Activated CD4-positive, alpha-beta T cell treated with anti-CD3 and anti-CD28 coated beads, Interleukin-2, amount 10 ng/mL, durations not matched to agents 7 days and 5 days (primary cell): ENCODE results near the gene SPSB1. TPM values are rescaled to one million over a fixed set of nuclear protein-coding genes. Genes with fewer than 3 reads are reported as not detected.

Experiments
- CTCF ChIA-PET: fragments of 350-600 bp; sonication (Branson Sonifier 250); formaldehyde crosslinking; loops from one replicate; lab custom pipeline; 2021; ENCODE audit warnings: antibody characterized with exemption; lab: Charles Lee
- POLR2A ChIA-PET: fragments of 350-600 bp; sonication (Branson Sonifier 250); formaldehyde crosslinking; loops from one replicate; lab custom pipeline; 2021; ENCODE audit warnings: antibody characterized with exemption; lab: Charles Lee
- DNase-seq: peaks from one replicate; pipeline ENCODE4 v3.0.0-alpha.2; 2020
- H3K27ac Mint-ChIP-seq: one replicate; pipeline ENCODE4 v1.8.0; 2021; ENCODE audit warnings: mild to moderate bottlenecking, moderate library complexity, mixed read lengths
- H3K27me3 Mint-ChIP-seq: one replicate; pipeline ENCODE4 v1.8.0; 2021; ENCODE audit warnings: mixed read lengths
- H3K36me3 Mint-ChIP-seq: one replicate; pipeline ENCODE4 v1.8.0; 2021; ENCODE audit warnings: low read depth, mixed read lengths
- H3K4me1 Mint-ChIP-seq: one replicate; pipeline ENCODE4 v1.8.0; 2021; ENCODE audit warnings: mixed read lengths
- H3K4me3 Mint-ChIP-seq: one replicate; pipeline ENCODE4 v1.8.0; 2021; ENCODE audit warnings: mild to moderate bottlenecking, moderate library complexity, mixed read lengths
- H3K9me3 Mint-ChIP-seq: one replicate; pipeline ENCODE4 v1.8.0; 2021; ENCODE audit warnings: mixed read lengths
- total RNA-seq, 2 experiments: library from RNA; stranded (reverse); gene quantifications; one replicate each; pipeline ENCODE4 v1.2.3, GENCODE V29; 2021

The SPSB1 gene
- total RNA-seq, 2 experiments from 2014 or later = 4.8 to 6.6 TPM

GRCh38 chr1:9286556-9286955, 6.1 kb upstream of the SPSB1 start:
- ChIA-PET POLR2A (no interaction called here), CTCF (no interaction called here)
- no peak overlapping the region for H3K4me3 Mint-ChIP-seq
- H3K4me1 Mint-ChIP-seq = peaks cover 59% of the 10 kb centered on the region
- no peak overlapping the region for H3K27ac Mint-ChIP-seq
- H3K9me3 Mint-ChIP-seq = peaks cover 48% of the 10 kb centered on the region
- H3K36me3 Mint-ChIP-seq = peaks cover 38% of the 10 kb centered on the region
- no peaks in the 10 kb centered on the region for H3K27me3 Mint-ChIP-seq
- DNase-seq = no peak

- POLR2A ChIA-PET = interaction anchor here (0.6 to 0.8 kb wide), 2 partner anchors 207 to 363 kb away, joined by 4 to 5 read pairs; no protein-coding TSS in a partner anchor
- DNase-seq = peak; percentile 87
- no peak overlapping the region for H3K4me3 Mint-ChIP-seq
- peaks cover 41% of the 10 kb centered on the region for H3K9me3 Mint-ChIP-seq
- CTCF ChIA-PET = interaction anchor here (0.6 to 2.8 kb wide), 29 partner anchors 9 to 333 kb away, joined by 3 to 32 read pairs (median 4); no protein-coding TSS in a partner anchor
- peaks cover 25% of the 10 kb centered on the region for H3K36me3 Mint-ChIP-seq
- no peaks in the 10 kb centered on the region for H3K27me3 Mint-ChIP-seq
- no peak overlapping the region for H3K27ac Mint-ChIP-seq
- peaks cover 37% of the 10 kb centered on the region for H3K4me1 Mint-ChIP-seq
Measured at GRCh38 chr1:9289090-9289534, 3.6 kb upstream of the SPSB1 start.

- ChIA-PET POLR2A (no interaction called here), CTCF (interaction anchor here (0.6 to 2.8 kb wide), 27 partner anchors 10 to 334 kb away, joined by 3 to 32 read pairs (median 4); no protein-coding TSS in a partner anchor)
- DNase-seq = no peak
- H3K4me1 Mint-ChIP-seq = peaks cover 29% of the 10 kb centered on the region
- no peak overlapping the region for H3K4me3 Mint-ChIP-seq
- no peak overlapping the region for H3K27ac Mint-ChIP-seq
- H3K27me3 Mint-ChIP-seq = no peaks in the 10 kb centered on the region
- peaks cover 35% of the 10 kb centered on the region for H3K9me3 Mint-ChIP-seq
- peaks cover 19% of the 10 kb centered on the region for H3K36me3 Mint-ChIP-seq
Measured at GRCh38 chr1:9289711-9290485, 2.8 kb upstream of the SPSB1 start.

- H3K27ac Mint-ChIP-seq = no peak overlapping the region
- peak overlapping the region; percentile 55 for H3K4me3 Mint-ChIP-seq
- ChIA-PET CTCF (interaction anchor here (0.6 to 1.8 kb wide), 4 partner anchors 9 to 664 kb away, joined by 3 to 5 read pairs (median 3); no protein-coding TSS in a partner anchor), POLR2A (no interaction called here)
- H3K27me3 Mint-ChIP-seq = no peaks in the 10 kb centered on the region
- peaks cover 17% of the 10 kb centered on the region for H3K9me3 Mint-ChIP-seq
- H3K4me1 Mint-ChIP-seq = peaks cover 15% of the 10 kb centered on the region
- H3K36me3 Mint-ChIP-seq = peaks cover 6% of the 10 kb centered on the region
- DNase-seq = no peak
Measured at GRCh38 chr1:9291914-9292360, 757 bp upstream of the SPSB1 start.

- Mint-ChIP-seq H3K36me3 (peaks cover 3% of the 10 kb centered on the region), H3K4me3 (no peak overlapping the region), H3K27me3 (no peaks in the 10 kb centered on the region), H3K27ac (no peak overlapping the region), H3K4me1 (peaks cover 15% of the 10 kb centered on the region), H3K9me3 (peaks cover 7% of the 10 kb centered on the region)
- DNase-seq = no peak
- ChIA-PET POLR2A (no interaction called here), CTCF (no interaction called here)
Measured at GRCh38 chr1:9293241-9293532, 493 bp downstream of the SPSB1 start.

- Mint-ChIP-seq H3K4me1 (peaks cover 15% of the 10 kb centered on the region), H3K4me3 (no peak overlapping the region), H3K36me3 (peaks cover 3% of the 10 kb centered on the region), H3K27ac (no peak overlapping the region), H3K9me3 (peaks cover 4% of the 10 kb centered on the region), H3K27me3 (no peaks in the 10 kb centered on the region)
- ChIA-PET POLR2A (no interaction called here), CTCF (no interaction called here)
- DNase-seq = peak; percentile 45
Measured at GRCh38 chr1:9293533-9294404, 1.1 kb downstream of the SPSB1 start.

GRCh38 chr1:9294405-9294773, 1.7 kb downstream of the SPSB1 start:
- ChIA-PET POLR2A (no interaction called here), CTCF (interaction anchor here (1.4 kb wide), 1 partner anchor 197 kb away, joined by 3 read pairs; no protein-coding TSS in a partner anchor)
- Mint-ChIP-seq H3K4me1 (peaks cover 12% of the 10 kb centered on the region), H3K4me3 (no peak overlapping the region), H3K27ac (no peak overlapping the region), H3K27me3 (no peaks in the 10 kb centered on the region), H3K9me3 (no peaks in the 10 kb centered on the region), H3K36me3 (no peaks in the 10 kb centered on the region)
- DNase-seq = no peak

GRCh38 chr1:9294910-9295636, 2.4 kb downstream of the SPSB1 start:
- Mint-ChIP-seq H3K27me3 (no peaks in the 10 kb centered on the region), H3K36me3 (no peaks in the 10 kb centered on the region), H3K9me3 (no peaks in the 10 kb centered on the region), H3K4me1 (peaks cover 6% of the 10 kb centered on the region), H3K27ac (peak overlapping the region; percentile 42), H3K4me3 (no peak overlapping the region)
- peak; percentile 30 for DNase-seq
- ChIA-PET POLR2A (no interaction called here), CTCF (interaction anchor here (1.4 kb wide), 1 partner anchor 196 kb away, joined by 3 read pairs; no protein-coding TSS in a partner anchor)

GRCh38 chr1:9295884-9296283, 3.2 kb downstream of the SPSB1 start:
- CTCF ChIA-PET = interaction anchor here (1.0 to 1.4 kb wide), 2 partner anchors 12 to 195 kb away, joined by 3 to 4 read pairs; no protein-coding TSS in a partner anchor
- peaks cover 13% of the 10 kb centered on the region for H3K4me1 Mint-ChIP-seq
- no peak overlapping the region for H3K4me3 Mint-ChIP-seq
- H3K9me3 Mint-ChIP-seq = no peaks in the 10 kb centered on the region
- POLR2A ChIA-PET = no interaction called here
- H3K27me3 Mint-ChIP-seq = no peaks in the 10 kb centered on the region
- peaks cover 3% of the 10 kb centered on the region for H3K36me3 Mint-ChIP-seq
- no peak for DNase-seq
- no peak overlapping the region for H3K27ac Mint-ChIP-seq

GRCh38 chr1:9296850-9297249, 4.2 kb downstream of the SPSB1 start:
- CTCF ChIA-PET = interaction anchor here (0.9 to 1.6 kb wide), 4 partner anchors 11 to 194 kb away, joined by 3 to 4 read pairs (median 3); no protein-coding TSS in a partner anchor

GRCh38 chr1:9297831-9298230, 5.1 kb downstream of the SPSB1 start:
- Mint-ChIP-seq H3K36me3 (peaks cover 5% of the 10 kb centered on the region), H3K4me1 (peaks cover 19% of the 10 kb centered on the region), H3K9me3 (no peaks in the 10 kb centered on the region), H3K27ac (no peak overlapping the region), H3K27me3 (no peaks in the 10 kb centered on the region), H3K4me3 (no peak overlapping the region)
- CTCF ChIA-PET = interaction anchor here (1.0 to 1.6 kb wide), 5 partner anchors 9 to 193 kb away, joined by 3 to 4 read pairs (median 3); no protein-coding TSS in a partner anchor
- no peak for DNase-seq
- POLR2A ChIA-PET = no interaction called here

More at GRCh38 chr1:9296850-9297249, 4.2 kb downstream of the SPSB1 start:
- DNase-seq = no peak
- Mint-ChIP-seq H3K4me1 (peaks cover 15% of the 10 kb centered on the region), H3K27me3 (no peaks in the 10 kb centered on the region), H3K4me3 (no peak overlapping the region), H3K36me3 (peaks cover 5% of the 10 kb centered on the region), H3K27ac (no peak overlapping the region), H3K9me3 (no peaks in the 10 kb centered on the region)
- POLR2A ChIA-PET = no interaction called here

- H3K4me1 Mint-ChIP-seq = peaks cover 22% of the 10 kb centered on the region
- CTCF ChIA-PET = interaction anchor here (0.7 to 1.6 kb wide), 5 partner anchors 10 to 120 kb away, joined by 3 to 4 read pairs (median 3); no protein-coding TSS in a partner anchor
- peaks cover 5% of the 10 kb centered on the region for H3K36me3 Mint-ChIP-seq
- no peak overlapping the region for H3K27ac Mint-ChIP-seq
- H3K4me3 Mint-ChIP-seq = no peak overlapping the region
- DNase-seq = no peak
- H3K9me3 Mint-ChIP-seq = no peaks in the 10 kb centered on the region
- H3K27me3 Mint-ChIP-seq = no peaks in the 10 kb centered on the region
- POLR2A ChIA-PET = interaction anchor here (0.7 kb wide), 1 partner anchor 191 kb away, joined by 3 read pairs; no protein-coding TSS in a partner anchor
Measured at GRCh38 chr1:9298282-9298681, 5.6 kb downstream of the SPSB1 start.
